AG04450 (cell line): ENCODE measurements around the gene PALM2AKAP2. TPM values are rescaled to one million over a fixed set of nuclear protein-coding genes. Genes with fewer than 3 reads are reported as not detected.
A peak's percentile ranks its signal among the peaks of the same experiment; 100 is the strongest.

Source experiments
- CTCF ChIA-PET: fragments of 300-600, 350-600 bp; formaldehyde crosslinking; extraction: SDS; loops from one replicate; lab custom pipeline; 2022; ENCODE audit warnings: antibody characterized with exemption, inconsistent platforms; lab: Charles Lee
- POLR2A ChIA-PET: fragments of 350-600 bp; formaldehyde crosslinking; extraction: SDS; loops from one replicate; lab custom pipeline; 2021; ENCODE audit warnings: antibody characterized with exemption, inconsistent platforms; lab: Yijun Ruan, JAX
- DNase-seq: peaks from one replicate; pipeline ENCODE4 v3.0.0-alpha.2; 2011; ENCODE audit warnings: low read depth, low spot score
- H3K27ac ChIP-seq: one replicate; pipeline ENCODE4 v1.5.1; 2012; ENCODE audit warnings: low read depth, low read length, control low read depth
- H3K27me3 ChIP-seq: one replicate; pipeline ENCODE4 v1.6.0; 2012; ENCODE audit warnings: low read length; ENCODE audit not compliant: control insufficient read depth, insufficient read depth
- H3K4me3 ChIP-seq: 2 replicates; pipeline ENCODE4 v1.5.1; 2011; ENCODE audit warnings: mild to moderate bottlenecking, low read depth, low read length, control low read depth
- H3K9me3 ChIP-seq: 2 replicates; pipeline ENCODE4 v1.5.1; 2012; ENCODE audit warnings: low read length; ENCODE audit not compliant: control insufficient read depth, insufficient read depth
- polyA plus RNA-seq: library from polyadenylated mRNA; depleted of rRNA; stranded (reverse); fragments of >200 nt; gene quantifications from 2 replicates; pipeline ENCODE4 v1.2.3, GENCODE V29; 2011
- TF ChIP-seq, protein P1 (sequence below): IDR thresholded peaks from 2 replicates; pipeline ENCODE4 v1.5.1; 2011; ENCODE audit warnings: low read depth, low read length, control low read depth, inconsistent platforms

PALM2AKAP2 gene
- polyA plus RNA-seq, 1 experiment = 4.6 TPM

DNA sequence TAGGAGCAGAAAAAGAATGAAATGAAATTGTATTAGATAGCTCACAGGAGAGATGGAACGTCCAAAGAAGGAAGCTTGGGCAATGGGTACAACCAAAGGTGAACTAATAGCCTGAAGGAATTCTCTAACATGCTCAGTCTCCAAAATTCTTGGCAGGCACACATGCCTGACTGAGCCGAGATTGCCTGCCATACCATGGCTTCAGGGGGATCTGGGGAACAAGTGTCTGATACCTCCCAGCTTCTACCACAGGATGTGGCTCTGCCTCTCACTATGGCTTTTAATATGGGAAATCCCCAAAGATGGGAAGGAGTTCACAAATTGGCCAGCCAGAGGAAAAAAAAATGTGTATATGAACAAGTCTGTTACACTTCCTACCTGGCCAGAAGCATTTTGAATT is 3.6 kb upstream of the PALM2AKAP2 start:
- CTCF ChIA-PET = interaction anchor here (1.5 kb wide), 1 partner anchor 42 kb away, joined by 3 read pairs; no protein-coding TSS in a partner anchor
- H3K27me3 ChIP-seq = no peaks in the 10 kb centered on the region
- no peak overlapping the region for H3K27ac ChIP-seq
- H3K4me3 ChIP-seq = no peak overlapping the region
- TF ChIP-seq, protein P1, sequence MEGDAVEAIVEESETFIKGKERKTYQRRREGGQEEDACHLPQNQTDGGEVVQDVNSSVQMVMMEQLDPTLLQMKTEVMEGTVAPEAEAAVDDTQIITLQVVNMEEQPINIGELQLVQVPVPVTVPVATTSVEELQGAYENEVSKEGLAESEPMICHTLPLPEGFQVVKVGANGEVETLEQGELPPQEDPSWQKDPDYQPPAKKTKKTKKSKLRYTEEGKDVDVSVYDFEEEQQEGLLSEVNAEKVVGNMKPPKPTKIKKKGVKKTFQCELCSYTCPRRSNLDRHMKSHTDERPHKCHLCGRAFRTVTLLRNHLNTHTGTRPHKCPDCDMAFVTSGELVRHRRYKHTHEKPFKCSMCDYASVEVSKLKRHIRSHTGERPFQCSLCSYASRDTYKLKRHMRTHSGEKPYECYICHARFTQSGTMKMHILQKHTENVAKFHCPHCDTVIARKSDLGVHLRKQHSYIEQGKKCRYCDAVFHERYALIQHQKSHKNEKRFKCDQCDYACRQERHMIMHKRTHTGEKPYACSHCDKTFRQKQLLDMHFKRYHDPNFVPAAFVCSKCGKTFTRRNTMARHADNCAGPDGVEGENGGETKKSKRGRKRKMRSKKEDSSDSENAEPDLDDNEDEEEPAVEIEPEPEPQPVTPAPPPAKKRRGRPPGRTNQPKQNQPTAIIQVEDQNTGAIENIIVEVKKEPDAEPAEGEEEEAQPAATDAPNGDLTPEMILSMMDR = no peak
- H3K9me3 ChIP-seq = no peaks in the 10 kb centered on the region
- no peak for DNase-seq
- POLR2A ChIA-PET = no interaction called here

DNA sequence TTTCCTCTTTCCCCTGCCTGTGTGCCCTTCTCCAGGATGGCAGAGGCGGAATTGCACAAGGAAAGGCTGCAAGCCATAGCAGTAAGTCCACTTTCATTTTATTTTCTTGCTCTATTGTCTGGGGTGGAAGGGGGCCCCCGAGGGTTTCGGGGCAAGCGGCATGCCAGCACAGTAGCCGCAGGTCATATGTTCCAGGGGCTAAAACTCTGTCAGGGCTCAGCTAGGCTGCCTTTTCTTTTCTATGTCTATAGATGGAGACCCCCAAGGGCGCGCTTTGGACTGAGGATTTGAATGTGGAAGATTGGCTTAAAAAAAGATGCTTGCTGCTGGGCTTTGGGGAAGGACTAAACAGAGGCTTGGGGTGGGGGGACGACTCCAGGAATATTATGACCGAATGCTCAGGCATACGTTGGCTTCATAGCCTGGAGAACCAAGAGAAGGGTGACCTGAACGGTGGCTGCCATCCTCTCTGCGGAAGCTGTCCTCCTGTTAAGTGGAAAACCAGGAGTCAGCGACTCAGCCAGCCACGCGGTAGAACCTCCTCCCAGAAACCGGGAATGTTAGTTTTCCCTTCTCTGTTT is 545 bp downstream of the PALM2AKAP2 start:
- peak overlapping the region; percentile 88 for H3K4me3 ChIP-seq
- ChIA-PET CTCF (interaction anchor here (1.5 kb wide), 1 partner anchor 37 kb away, joined by 3 read pairs; no protein-coding TSS in a partner anchor), POLR2A (interaction anchor here (0.7 kb wide), 1 partner anchor 37 kb away, joined by 3 read pairs; no protein-coding TSS in a partner anchor)
- DNase-seq = no peak
- H3K9me3 ChIP-seq = no peaks in the 10 kb centered on the region
- peak overlapping the region; percentile 66 for H3K27ac ChIP-seq
- TF ChIP-seq, protein P1 = no peak
- no peaks in the 10 kb centered on the region for H3K27me3 ChIP-seq

DNA sequence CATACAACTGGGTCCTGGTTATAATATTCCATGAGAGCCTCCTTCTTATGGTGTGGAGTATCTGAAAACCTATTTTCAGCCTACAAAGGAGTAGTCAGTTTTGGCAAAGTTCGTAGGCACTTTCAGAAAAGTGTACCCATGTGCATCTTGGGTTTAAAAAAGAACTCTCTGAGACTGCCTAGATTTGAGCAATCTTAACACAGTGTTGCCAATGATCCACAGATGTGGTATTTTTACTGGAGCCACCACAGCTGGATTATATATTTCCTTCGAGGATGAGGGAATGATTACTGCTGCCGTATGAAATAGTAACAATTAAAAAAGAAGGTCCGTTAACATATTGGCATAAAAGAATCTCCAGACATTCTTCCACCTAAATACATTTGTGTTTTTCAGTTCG is 1.1 kb downstream of the PALM2AKAP2 start:
- TF ChIP-seq, protein P1 = no peak
- Histone ChIP-seq H3K27ac (no peak overlapping the region), H3K27me3 (no peaks in the 10 kb centered on the region), H3K4me3 (peak overlapping the region; percentile 88), H3K9me3 (no peaks in the 10 kb centered on the region)
- POLR2A ChIA-PET = no interaction called here
- no peak for DNase-seq
- CTCF ChIA-PET = no interaction called here

DNA sequence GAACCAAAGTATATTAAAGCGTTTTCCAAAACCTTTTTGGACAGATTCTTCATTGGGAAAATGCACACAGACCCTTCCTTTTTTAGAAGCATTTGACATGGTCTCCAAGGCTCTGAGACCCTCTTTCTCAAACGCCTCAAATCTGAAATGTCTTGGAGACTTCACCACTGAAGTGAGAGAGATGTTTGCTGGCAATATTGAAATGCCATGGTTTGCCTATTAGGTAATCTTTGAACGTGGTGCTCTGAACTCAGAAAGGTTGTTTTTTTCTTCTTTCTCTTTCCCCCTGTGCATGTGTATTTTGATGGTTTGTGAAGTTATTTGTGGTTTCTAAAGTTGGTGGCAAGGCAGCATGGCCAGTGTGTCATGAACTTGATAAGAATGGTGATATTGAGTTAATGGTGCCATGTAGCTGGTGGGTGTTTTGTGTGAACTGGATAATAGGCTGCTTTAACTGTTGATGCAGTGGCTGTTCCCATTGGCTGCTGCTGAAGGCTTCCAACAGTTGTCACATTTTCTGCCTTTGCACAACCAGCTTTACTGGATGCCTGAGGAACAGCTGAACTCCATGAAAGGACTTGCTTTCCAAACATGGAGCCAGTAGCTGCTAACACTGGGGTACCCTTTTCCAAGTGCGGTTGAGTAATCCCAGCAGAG is 1.7 kb downstream of the PALM2AKAP2 start:
- Histone ChIP-seq H3K27me3 (no peaks in the 10 kb centered on the region), H3K4me3 (peak overlapping the region; percentile 88), H3K27ac (no peak overlapping the region), H3K9me3 (no peaks in the 10 kb centered on the region)
- DNase-seq = no peak
- ChIA-PET POLR2A (no interaction called here), CTCF (interaction anchor here (1.5 kb wide), 1 partner anchor 36 kb away, joined by 6 read pairs; no protein-coding TSS in a partner anchor)
- TF ChIP-seq, protein P1 = no peak

DNA sequence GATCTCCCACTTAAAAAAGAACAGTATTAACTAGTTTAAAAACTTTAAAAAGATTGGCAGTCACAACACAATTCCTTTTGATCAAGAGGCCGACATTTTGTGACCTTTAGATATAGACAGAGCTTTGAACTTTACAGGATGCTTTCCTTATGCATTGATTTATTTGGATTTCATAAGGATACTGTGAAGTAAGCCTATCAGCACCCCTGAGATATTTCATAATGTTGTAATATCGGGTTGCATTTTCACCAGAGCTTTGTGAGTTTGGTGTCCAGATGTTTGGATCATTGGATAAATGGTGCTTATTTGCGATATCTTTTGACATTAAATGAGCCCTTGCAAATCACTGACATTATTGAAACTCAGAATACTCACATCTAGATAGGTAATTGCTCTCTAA is 7.7 kb downstream of the PALM2AKAP2 start:
- TF ChIP-seq, protein P1 = no peak
- ChIA-PET POLR2A (no interaction called here), CTCF (no interaction called here)
- H3K4me3 ChIP-seq = no peak overlapping the region
- no peak overlapping the region for H3K27ac ChIP-seq
- DNase-seq = no peak
- no peaks in the 10 kb centered on the region for H3K9me3 ChIP-seq
- no peaks in the 10 kb centered on the region for H3K27me3 ChIP-seq
